ENCODE data around the gene C20orf144. TPM values are rescaled to one million over a fixed set of nuclear protein-coding genes. Genes with fewer than 3 reads are reported as not detected.

Gene C20orf144
- total RNA-seq, 1 donor from 2014 or later, result 0.82 TPM

- no peak for TF ChIP-seq CTCF (conservative IDR thresholded peaks at IDR 0.05)
- Mint-ChIP-seq H3K27ac (peak within 1 kb of the TSS; percentile 79), H3K4me1 (ENCODE audit: unreplicated experiment) (peaks cover 39% of the 10 kb centered on the region), H3K36me3 (peaks cover 8% of the 10 kb centered on the region), H3K4me3 (peak within 1 kb of the TSS; percentile 86), H3K9me3 (no peaks in the 10 kb centered on the region), H3K27me3 (no peaks in the 10 kb centered on the region)
- DNase-seq (ENCODE audit: extremely low spot score, unreplicated experiment), result peak; percentile 92
These were observed 12.4 kb downstream of the C20orf144 start, which contains the start of gene NECAB3 for GRCh38 chr20:33674294-33675135. TSS of gene NECAB3 (minus strand) at chr20:33674428. CDS start at chr20:33674352, 76 bp downstream.

GRCh38 chr20:33675136-33675959 lies 13.2 kb downstream of the C20orf144 start:
- peaks cover 8% of the 10 kb centered on the region for H3K36me3 Mint-ChIP-seq
- peak overlapping the region; percentile 85 for H3K4me3 Mint-ChIP-seq
- peak overlapping the region; percentile 79 for H3K27ac Mint-ChIP-seq
- H3K9me3 Mint-ChIP-seq, result no peaks in the 10 kb centered on the region
- no peaks in the 10 kb centered on the region for H3K27me3 Mint-ChIP-seq
- TF ChIP-seq CTCF (conservative IDR thresholded peaks at IDR 0.05), result no peak
- H3K4me1 Mint-ChIP-seq (ENCODE audit: unreplicated experiment), result peaks cover 39% of the 10 kb centered on the region
- no peak for DNase-seq (ENCODE audit: extremely low spot score, unreplicated experiment)

- Mint-ChIP-seq H3K36me3 (peaks cover 7% of the 10 kb centered on the region), H3K4me3 (peak overlapping the region; percentile 60), H3K9me3 (no peaks in the 10 kb centered on the region), H3K27me3 (no peaks in the 10 kb centered on the region), H3K4me1 (ENCODE audit: unreplicated experiment) (peaks cover 43% of the 10 kb centered on the region), H3K27ac (peak overlapping the region; percentile 34)
- DNase-seq (ENCODE audit: extremely low spot score, unreplicated experiment), result no peak
- TF ChIP-seq CTCF (conservative IDR thresholded peaks at IDR 0.05), result no peak
These were observed 14.0 kb downstream of the C20orf144 start for GRCh38 chr20:33676121-33676520.

GRCh38 chr20:33676652-33677645 lies 14.8 kb downstream of the C20orf144 start:
- no peaks in the 10 kb centered on the region for H3K9me3 Mint-ChIP-seq
- H3K4me3 Mint-ChIP-seq, result peak overlapping the region; percentile 6
- H3K36me3 Mint-ChIP-seq, result peaks cover 3% of the 10 kb centered on the region
- DNase-seq (ENCODE audit: extremely low spot score, unreplicated experiment), result no peak
- TF ChIP-seq CTCF (conservative IDR thresholded peaks at IDR 0.05), result no peak
- H3K27ac Mint-ChIP-seq, result peak overlapping the region; percentile 11
- peaks cover 42% of the 10 kb centered on the region for H3K4me1 Mint-ChIP-seq (ENCODE audit: unreplicated experiment)
- H3K27me3 Mint-ChIP-seq, result no peaks in the 10 kb centered on the region

Data from type B pancreatic cell (in vitro differentiated cells).